GM10248 (cell line): ENCODE results near the gene PALM.
A peak's percentile ranks its signal among the peaks of the same experiment; 100 is the strongest.
"Not testable (repeated sequence)": the region's sequence is repeated elsewhere in the genome, so short reads cannot be mapped to it uniquely, and the experiment has no call there.

Source experiments
- CTCF ChIA-PET: fragments of 300-600 bp; sonication (Branson Sonifier 250); formaldehyde crosslinking; extraction: SDS; loops from one replicate; lab custom pipeline; 2021; ENCODE audit warnings: antibody characterized with exemption; lab: Yijun Ruan, JAX
- POLR2A ChIA-PET: fragments of 350-650 bp; sonication (Branson Sonifier 250); formaldehyde crosslinking; extraction: SDS; loops from one replicate; lab custom pipeline; 2020; ENCODE audit warnings: antibody characterized with exemption; lab: Yijun Ruan, JAX
- DNase-seq: peaks from one replicate; pipeline ENCODE4 v3.0.0; 2012; ENCODE audit errors: extremely low spot score
- CTCF ChIP-seq: IDR thresholded peaks from 2 replicates; pipeline ENCODE4 v1.5.1; 2012; ENCODE audit warnings: mild to moderate bottlenecking, low read depth; ENCODE audit errors: extremely low read depth, missing control alignments, control extremely low read depth

The PALM gene

DNA sequence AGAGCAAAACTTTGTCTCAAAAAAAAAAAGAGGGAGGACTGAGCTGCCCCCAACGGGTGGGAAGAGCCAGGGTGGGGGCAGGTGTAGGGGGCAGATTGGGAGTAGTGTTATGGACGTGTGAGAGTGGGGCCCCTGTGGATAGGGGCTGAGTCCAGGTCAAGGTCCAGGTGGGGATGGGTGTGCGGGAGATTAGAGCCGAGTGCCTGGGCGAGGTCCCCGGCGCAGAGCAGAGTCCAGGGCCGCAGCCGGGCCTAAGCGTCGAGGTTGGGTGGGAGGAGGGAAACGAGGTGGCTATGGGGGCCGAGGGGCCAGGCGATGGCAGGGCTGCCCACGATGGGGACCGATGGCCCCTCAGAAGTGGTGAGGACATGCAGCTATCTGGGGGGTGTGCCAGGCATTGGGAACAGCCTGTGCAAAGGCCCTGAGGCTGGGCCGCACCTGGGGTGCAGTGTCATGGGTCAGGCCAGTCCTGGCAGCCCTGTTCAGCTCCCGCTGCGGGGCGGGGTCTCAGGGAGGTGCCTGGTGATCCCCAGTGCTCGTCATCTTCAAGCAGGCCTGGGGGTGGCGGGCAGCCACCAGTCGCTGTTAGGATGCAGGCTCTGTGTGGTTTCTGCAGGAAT, 29.9 kb downstream of the PALM start:
- no peak for DNase-seq
- ChIA-PET POLR2A (no interaction called here), CTCF (interaction anchor here (1.0 kb wide), 1 partner anchor 21 kb away, joined by 3 read pairs; no protein-coding TSS in a partner anchor)
- no peak for TF ChIP-seq CTCF

DNA sequence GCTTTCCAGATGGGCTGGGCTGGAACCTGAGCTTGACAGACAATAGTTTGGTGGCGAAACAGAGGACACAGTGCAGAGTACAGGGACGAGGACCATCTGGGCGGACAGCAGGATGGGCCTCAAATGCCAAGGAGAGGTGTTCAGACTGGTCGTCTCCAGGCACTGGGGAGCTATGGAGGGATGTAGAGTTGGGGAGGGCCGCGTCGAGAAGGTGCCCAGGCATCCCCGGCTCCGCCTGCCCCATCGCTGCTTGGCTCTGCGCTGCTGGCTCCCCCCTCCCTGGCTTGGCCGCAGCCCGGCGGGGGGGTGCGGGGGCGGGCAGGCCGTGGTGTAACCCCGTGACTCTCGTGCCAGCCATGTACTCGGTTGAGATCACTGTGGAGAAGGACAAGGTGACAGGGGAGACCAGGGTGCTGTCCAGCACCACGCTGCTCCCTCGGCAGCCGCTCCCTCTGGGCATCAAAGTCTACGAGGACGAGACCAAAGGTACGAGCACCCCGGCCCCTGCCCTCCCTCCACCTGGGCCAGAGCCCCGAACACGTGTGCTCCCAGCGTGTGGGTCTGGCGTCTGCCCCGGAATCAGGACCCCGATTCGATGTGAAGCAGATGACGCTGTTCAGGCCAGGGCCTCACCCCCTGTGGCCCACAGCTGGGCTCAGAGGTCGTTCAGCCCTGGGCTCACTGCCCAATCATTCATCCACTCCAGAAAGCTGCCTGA, 31.4 kb downstream of the PALM start:
- POLR2A ChIA-PET: no interaction called here
- CTCF ChIA-PET: interaction anchor here (1.3 kb wide), 1 partner anchor 9 kb away, joined by 4 read pairs; no protein-coding TSS in a partner anchor
- DNase-seq: no peak
- TF ChIP-seq CTCF: no peak

GRCh38 chr19:740816-741505, 32.2 kb downstream of the PALM start:
- POLR2A ChIA-PET, CTCF ChIA-PET, DNase-seq: not testable (repeated sequence)

DNA sequence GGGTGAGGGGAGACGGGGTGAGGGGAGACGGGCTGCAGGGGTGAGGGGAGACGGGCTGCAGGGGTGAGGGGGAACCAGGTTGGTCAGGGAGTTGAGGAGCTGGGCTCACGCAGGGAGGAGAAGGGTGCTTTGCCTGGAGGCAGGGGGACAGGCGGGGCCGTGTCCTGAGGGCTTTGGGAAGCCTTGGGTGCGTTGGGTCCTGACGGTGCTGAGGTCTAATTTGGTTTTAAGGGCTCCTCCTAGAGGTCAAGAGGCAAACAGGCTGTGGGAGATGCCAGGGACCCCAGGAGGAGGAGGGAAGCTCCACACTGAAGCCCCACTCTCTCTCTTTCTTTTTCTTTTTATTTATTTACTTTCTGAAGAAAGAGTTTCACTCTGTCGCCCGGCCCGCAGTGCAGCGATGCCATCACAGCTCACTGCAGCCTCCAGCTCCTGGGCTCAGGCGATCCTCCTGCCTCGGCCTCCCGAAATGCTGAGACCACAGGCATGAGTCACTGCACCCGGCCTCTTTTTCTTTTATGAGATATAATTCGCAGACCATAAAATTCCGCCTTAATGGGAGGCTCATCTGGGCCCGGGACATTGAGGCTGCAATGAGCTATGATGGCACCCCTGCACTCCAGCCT, 32.9 kb downstream of the PALM start:
- CTCF ChIA-PET: no interaction called here
- TF ChIP-seq CTCF: peak; percentile 21
- POLR2A ChIA-PET: no interaction called here
- DNase-seq: no peak

- TF ChIP-seq CTCF: no peak
- ChIA-PET CTCF (no interaction called here), POLR2A (no interaction called here)
- DNase-seq: no peak
These were observed 33.9 kb downstream of the PALM start for GRCh38 chr19:742540-743075.

DNA sequence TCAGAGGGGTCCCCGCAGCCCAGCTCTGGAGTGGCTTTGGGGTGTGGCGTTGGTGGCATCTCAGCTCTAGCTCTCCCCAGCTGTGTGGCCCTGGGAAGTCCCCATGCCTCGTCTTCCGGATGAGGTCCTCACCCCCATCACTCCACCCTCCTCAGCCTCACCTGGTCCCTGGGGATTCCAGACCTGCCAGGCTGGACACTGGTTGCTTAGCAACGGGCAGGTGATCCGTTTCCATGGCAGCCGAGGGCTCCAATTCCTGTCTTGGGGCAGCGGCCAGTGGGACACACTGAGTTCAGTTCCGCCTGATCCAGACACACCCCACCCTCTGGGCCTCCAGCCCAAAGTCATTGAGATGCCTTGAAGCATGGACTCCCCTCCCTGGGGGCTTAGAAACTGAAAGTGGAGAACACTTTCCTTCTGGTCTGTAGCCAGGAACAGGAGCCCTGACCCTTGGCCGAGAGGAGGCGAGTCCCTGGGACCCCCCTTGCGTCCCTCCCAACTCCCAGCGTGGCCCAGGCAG, 34.5 kb downstream of the PALM start:
- DNase-seq: peak; percentile 59
- TF ChIP-seq CTCF: no peak
- CTCF ChIA-PET: interaction anchor here (1.6 kb wide), 1 partner anchor 9 kb away, joined by 5 read pairs; no protein-coding TSS in a partner anchor
- POLR2A ChIA-PET: no interaction called here

DNA sequence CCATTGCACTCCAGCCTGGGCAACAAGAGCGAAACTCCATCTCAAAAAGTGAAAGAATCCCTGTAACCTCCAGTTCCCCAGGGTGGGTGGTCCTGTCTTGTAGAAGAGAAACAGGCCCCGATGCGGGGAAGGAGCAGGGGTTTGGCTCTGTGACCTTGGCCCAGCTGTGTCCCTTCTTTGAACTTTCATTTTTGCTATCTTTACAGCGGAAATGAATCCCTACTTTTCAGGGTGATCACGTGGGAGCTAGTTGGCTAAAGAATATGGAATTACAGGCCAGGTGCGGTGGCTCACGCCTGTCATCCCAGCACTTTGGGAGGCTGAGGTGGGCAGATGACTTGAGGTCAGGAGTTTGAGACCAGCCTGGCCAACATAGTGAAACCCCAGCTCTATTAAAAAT, 36.4 kb downstream of the PALM start:
- POLR2A ChIA-PET, DNase-seq: not testable (repeated sequence)
- CTCF ChIA-PET: interaction anchor here (1.3 to 1.6 kb wide), 2 partner anchors 11 kb away, joined by 3 to 5 read pairs; no protein-coding TSS in a partner anchor
